Peyer's patch (tissue), 4 donors: ENCODE measurements around the gene CCDC6.

ENCODE experiments used
- CTCF ChIP-seq, 6 experiments: fragments of 450-650 bp in 4 of 6; fragments of 200-600 bp in 2 of 6; sonication (generic) in 1 of 6; IDR thresholded peaks; one replicate each; pipeline ENCODE4 v1.5.1; 2017 to 2019; ENCODE audit warnings: antibody characterized with exemption in 6 of 6, mild to moderate bottlenecking in 3 of 6, moderate library complexity in 1 of 6
- POLR2A ChIP-seq, 2 donors: fragments of 450-650 bp; IDR thresholded peaks; one replicate each; pipeline ENCODE4 v1.5.1; 2017; ENCODE audit warnings: antibody characterized with exemption in 2 of 2, mild to moderate bottlenecking in 2 of 2, moderate library complexity in 2 of 2

- TF ChIP-seq CTCF (IDR thresholded peaks at IDR 0.05) (no peak), POLR2A (IDR thresholded peaks at IDR 0.05) (no peak)
These were observed 151.4 kb downstream of the CCDC6 start for GRCh38 chr10:59754951-59755350.
